Tibial nerve (tissue), 4 donors: ENCODE data around the gene GOLGA6L7.

Experiments
- EP300 ChIP-seq, 2 donors: sonication (generic); formaldehyde crosslinking; IDR thresholded peaks; one replicate each; pipeline ENCODE4 v1.6.1; 2017; ENCODE audit warnings: antibody characterized with exemption in 2 of 2, mild to moderate bottlenecking in 1 of 2
- POLR2A ChIP-seq, 2 donors: fragments of 450-650 bp; IDR thresholded peaks; one replicate each; pipeline ENCODE4 v1.6.1; 2017; ENCODE audit warnings: antibody characterized with exemption in 2 of 2, mild to moderate bottlenecking in 2 of 2, moderate library complexity in 2 of 2
- TF ChIP-seq, protein P1 (sequence below), 5 experiments: fragments of 200-600 bp in 3 of 5; fragments of 450-650 bp in 2 of 5; sonication (generic) in 3 of 5; IDR thresholded peaks; one replicate each; pipeline ENCODE4 v1.5.1; 2016 to 2019; ENCODE audit warnings: antibody characterized with exemption in 5 of 5, mild to moderate bottlenecking in 3 of 5, moderate library complexity in 2 of 5

DNA sequence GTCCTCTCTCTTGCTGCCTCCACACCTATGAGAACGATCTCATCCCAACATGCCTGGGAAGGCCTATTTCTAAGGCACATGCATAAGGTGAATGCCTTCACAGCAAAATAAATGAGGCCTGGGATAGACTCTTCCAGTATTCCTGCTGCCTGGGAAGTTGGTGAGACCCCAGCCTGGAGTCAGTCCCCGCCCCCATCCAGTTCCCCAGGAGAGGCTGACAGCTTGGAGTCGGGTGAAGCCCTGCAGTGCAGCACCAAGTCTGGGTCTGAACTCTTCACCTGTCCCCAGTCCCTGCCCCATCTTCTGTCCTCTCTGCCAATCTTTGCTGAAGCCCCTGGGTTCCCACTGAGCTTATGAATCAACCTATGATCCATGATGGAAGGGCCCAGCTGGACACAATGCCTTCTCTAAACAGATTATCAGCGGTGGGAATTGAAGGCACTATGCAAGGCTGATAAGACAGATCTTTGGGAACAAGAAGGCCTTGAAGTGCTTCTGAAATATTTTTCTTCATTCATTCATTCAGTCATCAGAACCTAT lies 27.1 kb upstream of the GOLGA6L7 start:
- TF ChIP-seq POLR2A (IDR thresholded peaks at IDR 0.05) (no peak), EP300 (IDR thresholded peaks at IDR 0.05) (no peak)
- TF ChIP-seq, protein P1, sequence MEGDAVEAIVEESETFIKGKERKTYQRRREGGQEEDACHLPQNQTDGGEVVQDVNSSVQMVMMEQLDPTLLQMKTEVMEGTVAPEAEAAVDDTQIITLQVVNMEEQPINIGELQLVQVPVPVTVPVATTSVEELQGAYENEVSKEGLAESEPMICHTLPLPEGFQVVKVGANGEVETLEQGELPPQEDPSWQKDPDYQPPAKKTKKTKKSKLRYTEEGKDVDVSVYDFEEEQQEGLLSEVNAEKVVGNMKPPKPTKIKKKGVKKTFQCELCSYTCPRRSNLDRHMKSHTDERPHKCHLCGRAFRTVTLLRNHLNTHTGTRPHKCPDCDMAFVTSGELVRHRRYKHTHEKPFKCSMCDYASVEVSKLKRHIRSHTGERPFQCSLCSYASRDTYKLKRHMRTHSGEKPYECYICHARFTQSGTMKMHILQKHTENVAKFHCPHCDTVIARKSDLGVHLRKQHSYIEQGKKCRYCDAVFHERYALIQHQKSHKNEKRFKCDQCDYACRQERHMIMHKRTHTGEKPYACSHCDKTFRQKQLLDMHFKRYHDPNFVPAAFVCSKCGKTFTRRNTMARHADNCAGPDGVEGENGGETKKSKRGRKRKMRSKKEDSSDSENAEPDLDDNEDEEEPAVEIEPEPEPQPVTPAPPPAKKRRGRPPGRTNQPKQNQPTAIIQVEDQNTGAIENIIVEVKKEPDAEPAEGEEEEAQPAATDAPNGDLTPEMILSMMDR (IDR thresholded peaks at IDR 0.05), result no peak
